K562 treated with DMSO at 1 percent for 12 hours (cell line): ENCODE results near the gene ETNK1. TPM values are rescaled to one million over a fixed set of nuclear protein-coding genes. Genes with fewer than 3 reads are reported as not detected.

Experiments
- total RNA-seq: library from RNA; unstranded; fragments of 300-600 nt; gene quantifications from 2 replicates; pipeline ENCODE4 v1.2.3, GENCODE V29; 2022; ENCODE audit not compliant: insufficient read depth

The ETNK1 gene
- 9.1 and 29.6 TPM in 2 replicates for total RNA-seq

GRCh38 chr12:22624870-22625761, at the start of gene ETNK1:
Gene ETNK1, plus strand, starts transcription at chr12:22625171. Its CDS starts 260 bp downstream, at chr12:22625431.

Other genes with a start within 250 kb of the ETNK1 start
- gene C2CD5, start 80.6 kb upstream of the ETNK1 start, total RNA-seq: 4.9 and 15.0 TPM in 2 replicates